GM21360 (cell line): ENCODE data around the gene DYNC1LI2.

Experiments used
- ATAC-seq: cut with Tn5 transposase; IDR thresholded peaks from one replicate; pipeline ENCODE4 v1.9.1; 2021; ENCODE audit warnings: mild to moderate bottlenecking, moderate library complexity; ENCODE audit not compliant: unreplicated experiment

Gene DYNC1LI2

DNA sequence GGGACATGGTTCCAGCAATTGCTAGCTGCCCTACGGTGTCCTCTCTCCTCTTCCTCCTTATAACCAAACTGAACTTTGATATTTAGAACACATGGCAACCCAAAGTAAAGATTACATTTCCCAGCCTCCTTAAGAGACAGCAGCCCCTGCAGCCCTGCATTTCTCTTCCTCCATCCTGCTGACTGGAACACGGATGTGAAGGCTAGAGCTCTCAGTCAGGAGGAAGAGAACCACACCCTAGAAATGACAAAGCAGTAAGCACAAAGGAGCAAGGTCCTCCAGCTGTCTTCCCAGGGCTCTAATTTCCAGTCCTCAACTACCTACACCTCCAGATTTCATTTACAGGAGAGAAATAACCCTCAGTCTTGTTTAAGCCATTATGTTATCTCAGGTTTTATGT lies 10.9 kb downstream of the DYNC1LI2 start:
- ATAC-seq = no peak

DNA sequence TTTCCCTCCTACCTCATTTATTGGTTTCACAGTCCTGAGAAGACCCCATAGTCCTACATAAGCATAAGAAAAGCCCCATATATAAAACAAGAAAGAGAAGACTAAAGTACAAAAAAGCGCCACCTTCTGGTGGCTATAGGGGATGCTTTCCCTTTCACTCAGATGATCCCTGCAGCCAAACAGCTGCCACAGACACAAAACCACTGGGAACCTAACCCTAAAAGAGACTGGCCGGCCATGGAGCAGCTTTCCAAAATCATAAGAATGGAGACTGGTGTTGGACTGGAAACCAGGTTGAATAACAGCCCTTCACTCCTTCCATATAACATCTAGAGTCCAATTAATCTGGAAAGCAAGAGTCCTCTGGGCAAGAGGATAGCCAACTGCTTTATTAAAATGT lies 11.4 kb downstream of the DYNC1LI2 start:
- ATAC-seq = no peak

DNA sequence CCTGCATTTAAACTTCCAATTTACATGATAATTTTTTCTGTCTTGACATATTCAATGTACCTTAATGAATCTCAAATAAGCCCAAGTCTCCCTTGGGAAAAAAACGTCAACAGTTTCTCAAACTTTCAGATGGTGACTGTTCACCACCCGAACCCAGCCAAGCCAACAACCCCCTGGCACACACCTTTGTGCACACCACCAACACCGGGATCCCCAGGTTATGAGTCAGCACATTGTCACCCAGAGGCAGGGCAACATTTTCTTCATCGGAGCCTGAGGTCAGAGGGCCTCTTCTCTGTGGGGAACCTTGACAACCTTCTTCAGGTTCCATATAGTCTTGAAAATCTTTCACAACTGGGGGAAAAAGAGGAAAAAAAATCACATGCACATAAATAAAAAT lies 15.5 kb downstream of the DYNC1LI2 start:
- ATAC-seq = no peak

DNA sequence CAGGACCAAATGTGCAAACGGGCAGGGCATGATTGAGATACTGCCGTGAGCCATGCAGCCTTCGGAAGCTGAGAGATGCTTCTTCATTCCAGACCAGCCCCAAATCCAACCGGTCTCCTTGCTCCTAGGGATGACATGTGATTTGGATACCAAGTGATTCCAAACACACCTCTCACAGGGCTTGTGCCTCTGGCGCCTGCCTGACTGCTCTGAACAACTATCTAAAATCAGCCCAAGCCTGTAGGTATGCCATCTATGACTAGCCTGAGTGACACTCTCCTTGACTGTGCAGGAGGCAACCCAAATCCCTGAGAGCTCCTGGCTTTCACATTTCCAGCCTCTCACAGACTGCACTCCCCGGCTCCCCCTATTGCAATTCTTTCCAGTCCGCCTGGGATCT lies 20.3 kb downstream of the DYNC1LI2 start:
- ATAC-seq = no peak

DNA sequence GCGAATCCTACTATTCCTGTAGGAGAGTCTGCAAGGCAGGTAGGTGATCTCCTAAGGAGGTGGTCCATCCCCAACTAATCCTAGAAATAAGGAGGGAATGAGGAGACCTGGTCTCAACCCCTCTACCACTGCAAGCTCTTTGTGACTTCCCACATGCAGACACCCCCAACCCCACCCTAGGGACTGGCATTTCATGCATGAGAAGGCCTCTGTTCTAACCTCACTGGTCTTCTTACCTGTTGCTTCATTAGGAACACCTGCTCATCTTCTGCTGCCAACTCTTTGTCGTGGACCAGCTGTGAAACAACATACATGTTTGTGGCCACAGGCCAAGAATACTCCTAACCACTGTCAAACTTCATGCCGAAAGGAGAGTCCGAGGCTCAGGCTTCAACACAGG lies 22.6 kb downstream of the DYNC1LI2 start:
- no peak for ATAC-seq

DNA sequence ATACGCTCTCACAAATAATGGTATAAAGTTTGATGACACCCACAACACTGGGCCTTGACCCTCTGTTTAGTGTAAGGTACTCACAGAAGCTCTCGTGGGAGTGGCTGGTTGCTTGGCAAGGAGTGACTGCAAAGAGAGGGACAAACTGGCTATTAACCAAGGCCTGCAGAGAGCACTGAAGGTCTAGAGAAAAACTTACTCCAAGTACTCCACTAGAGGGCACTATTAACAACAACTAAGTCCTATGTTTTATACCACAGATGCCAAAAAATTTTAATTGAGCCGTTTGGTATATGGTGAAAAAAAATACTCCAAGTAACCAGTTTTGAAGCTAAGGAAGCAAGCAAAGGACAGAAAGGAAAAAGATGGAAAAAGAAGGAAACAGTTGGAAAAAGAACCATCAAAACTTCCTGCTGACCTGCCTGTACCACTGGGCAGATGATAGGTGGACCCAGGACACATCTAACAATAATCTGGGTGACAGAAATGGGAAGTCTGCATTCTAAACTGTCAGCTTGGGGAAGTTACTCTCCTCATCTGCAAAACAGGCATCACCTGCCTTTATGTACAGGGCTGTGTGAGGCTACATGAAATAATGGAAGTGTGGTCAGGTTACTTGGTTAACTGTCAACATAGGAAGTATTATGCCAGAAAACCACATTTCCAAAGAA lies 23.2 kb downstream of the DYNC1LI2 start:
- ATAC-seq = no peak

DNA sequence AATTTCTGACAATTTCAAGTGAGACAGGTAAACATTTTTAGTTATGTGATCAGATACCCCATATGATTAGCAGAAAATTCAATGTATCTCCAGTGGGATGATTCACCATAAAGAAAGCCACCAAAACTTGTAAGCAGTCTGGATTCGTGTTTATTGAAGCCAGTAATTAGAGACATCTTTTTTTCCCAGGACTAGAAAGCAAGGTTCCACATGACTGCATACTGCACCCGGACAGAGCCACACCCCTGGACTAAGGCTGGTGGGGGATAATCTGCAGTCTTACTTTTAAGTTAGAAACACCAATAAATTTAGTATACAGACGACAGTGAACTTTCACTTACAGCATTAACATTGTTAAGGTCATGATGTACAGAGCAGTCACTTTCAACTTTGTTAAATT lies 30.6 kb downstream of the DYNC1LI2 start:
- ATAC-seq = no peak

DNA sequence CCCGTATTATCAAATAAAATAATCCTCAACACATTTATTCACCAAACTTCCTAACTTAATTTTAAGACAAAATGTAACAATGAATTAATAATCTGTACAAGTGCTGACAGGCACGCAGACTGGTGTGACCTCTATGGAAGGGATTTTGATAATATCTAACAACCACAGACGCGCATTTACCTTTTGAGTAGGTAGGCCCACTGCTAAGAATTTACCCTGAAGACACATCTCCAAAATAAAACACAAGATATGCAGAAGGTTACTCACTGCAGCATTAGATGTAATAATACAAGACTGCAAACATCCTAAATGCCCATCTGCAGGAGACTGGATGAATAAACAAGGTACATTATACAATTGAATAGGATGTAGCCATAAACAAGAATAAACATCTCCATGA lies 32.2 kb downstream of the DYNC1LI2 start:
- ATAC-seq = no peak

DNA sequence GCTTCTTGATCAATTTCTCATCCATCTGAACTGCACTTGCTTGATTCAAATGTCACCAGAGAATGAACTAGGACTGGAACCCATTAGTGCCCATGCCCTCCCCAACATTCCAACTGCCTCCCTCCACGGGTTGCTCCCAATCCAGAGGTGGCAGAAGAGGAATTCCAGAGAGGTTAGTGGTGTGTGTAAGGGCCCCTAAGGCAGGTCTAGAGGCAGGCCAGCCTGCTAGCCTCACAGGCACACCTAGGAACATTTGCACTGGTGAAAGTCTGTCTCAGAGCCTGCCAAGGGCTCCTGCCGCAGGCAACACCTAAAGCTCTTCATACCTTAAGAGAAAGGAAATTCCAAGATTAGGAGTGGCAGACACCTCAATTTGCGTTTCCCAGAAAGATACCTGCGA lies 33.6 kb downstream of the DYNC1LI2 start:
- ATAC-seq = no peak

DNA sequence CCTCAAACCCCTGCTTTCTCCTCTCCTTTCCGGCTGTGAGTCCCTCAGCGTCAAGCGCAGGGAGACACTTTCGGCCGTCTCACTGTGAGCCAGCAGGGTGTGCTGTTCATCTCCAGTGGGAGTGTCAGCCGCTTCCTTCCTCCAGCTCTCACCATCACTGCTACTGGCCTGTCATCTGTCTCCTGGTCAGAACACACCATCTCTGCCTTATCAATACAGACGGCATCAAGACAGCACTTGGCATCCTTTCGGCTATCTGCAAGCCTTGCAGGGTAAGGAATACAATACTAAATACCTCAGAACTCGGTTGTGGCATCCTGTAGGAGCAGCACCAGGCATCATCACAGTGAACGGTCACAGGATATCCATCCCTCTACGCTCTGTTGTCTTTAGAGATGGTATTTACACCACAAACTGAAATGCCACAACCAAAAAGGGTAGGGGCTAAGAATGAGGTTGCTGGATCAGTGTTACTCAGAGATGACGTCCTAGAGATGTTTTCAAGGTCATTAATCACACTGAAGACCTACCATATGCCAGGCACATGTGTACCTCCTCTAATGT lies 34.2 kb downstream of the DYNC1LI2 start:
- ATAC-seq = no peak

DNA sequence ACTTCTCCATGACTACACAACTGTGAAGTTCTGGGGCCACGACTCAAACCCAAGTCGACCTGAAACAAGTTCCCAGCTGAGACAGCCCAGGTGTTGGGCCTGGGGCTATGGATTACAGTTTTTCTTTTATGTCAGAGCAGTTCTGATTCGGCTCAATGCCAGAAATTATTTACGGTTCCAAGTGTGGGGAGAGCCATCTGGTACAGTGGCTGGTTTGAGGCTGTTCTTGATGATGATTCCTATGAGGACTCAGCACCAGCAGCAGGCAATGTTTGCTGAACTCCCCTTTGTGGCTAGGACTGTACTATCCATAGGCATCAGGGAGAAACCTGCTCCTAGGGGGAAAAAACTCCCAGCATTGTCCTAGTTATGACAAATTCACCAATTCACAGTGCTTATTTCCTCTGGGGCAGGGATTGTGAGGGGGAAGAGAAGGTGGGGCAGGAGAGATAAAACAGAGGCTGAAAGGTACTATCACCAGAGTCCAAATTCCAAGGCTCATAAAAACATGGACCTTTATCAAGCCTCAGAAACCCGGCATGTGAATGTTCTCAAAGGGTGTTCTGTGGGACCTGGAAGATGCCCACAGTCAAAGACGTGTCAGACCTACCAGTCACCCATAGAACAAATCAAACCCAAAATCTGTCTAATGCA lies 36.6 kb downstream of the DYNC1LI2 start:
- no peak for ATAC-seq

DNA sequence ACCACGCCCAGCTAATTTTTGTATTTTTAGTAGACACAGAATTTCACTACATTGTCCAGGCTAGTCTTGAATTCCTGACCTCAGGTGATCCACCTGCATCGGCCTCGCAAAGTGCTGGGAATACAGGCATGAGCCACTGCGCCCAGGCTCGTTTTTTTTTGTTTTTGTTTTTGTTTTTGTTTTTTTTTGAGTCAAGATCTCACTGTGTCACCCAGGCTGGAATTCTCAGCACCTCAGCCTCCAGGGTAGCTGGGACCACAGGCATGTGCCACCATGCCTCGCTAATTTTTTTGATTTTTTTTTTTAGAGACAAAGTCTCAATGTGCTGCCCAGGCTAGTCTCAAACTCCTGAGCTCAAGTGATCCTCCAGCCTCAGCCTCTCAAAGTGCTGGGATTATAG lies 37.3 kb downstream of the DYNC1LI2 start:
- ATAC-seq = no peak

DNA sequence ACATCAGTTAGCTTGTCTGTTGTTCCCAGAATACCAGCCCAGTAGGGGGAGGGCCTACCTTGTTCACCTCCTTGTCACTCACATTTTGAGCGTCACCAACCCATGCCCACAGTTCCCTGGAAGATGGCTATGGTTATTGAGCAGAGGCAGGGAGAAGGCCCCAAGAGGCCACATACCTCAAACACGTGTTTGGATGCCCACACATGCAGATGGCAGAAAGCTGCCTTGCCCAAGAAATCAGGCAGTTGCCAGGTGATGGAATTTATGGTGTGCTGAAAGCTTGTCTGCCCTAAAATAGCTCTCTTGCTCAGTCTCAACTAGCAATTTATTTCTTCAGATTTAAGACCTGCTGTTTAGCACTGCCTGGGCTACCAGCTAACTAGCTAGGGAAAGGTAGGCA lies 38.3 kb downstream of the DYNC1LI2 start:
- no peak for ATAC-seq

DNA sequence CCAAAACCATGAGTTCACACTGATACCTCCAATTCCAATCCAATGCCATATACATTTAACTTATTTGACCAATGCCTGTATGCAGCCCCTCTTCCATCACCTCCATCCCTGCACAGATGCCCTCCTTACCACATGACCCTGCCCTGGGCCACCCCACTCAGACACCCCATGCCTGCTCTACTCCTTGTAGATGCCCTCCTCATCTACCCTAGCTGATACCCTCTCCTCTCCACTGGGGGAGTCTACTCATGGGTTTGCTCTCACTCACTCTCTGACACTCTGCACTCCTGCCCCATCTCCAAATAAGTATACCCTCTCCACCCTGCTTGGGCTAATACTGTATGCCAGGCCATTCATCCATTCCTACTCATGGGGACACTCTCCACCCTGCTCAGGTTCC lies 38.9 kb downstream of the DYNC1LI2 start:
- ATAC-seq = no peak

DNA sequence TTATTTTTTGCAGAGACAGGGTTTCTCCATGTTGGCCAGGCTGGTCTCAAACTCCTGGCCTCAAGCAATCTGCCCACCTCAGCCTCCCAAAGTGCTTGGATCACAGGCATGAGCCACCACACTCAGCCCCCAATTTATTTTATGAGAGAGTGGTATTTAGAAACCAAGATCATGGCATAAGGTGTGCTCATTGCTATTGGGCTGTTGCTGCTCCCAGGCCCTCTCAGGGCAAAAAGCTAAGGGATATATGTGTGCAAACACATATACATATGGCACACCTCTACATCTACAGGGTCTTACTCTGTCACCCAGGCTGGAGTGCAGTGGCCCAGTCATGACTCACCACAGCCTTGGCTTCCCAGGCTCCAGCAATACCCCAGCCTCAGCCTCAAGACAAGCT lies 39.8 kb downstream of the DYNC1LI2 start:
- no peak for ATAC-seq

DNA sequence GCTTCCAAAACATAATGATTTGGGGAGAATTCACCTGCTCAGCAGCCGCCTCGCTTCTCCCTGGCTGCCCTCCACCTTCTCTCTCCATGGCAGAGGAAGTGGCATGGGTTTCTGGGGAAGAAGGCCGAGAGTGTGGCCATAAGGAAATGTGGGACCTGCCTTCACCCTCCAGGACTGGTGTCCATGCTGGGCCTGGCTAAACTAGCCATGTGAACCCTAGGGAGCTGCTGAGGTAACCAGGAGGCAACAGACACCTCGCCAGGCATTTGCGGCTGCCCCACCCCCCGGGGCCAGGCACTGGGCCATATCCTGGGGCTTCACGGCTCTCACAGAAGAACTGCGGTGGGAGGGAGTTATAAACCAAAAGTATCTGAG lies 44.9 kb downstream of the DYNC1LI2 start:
- ATAC-seq = no peak

DNA sequence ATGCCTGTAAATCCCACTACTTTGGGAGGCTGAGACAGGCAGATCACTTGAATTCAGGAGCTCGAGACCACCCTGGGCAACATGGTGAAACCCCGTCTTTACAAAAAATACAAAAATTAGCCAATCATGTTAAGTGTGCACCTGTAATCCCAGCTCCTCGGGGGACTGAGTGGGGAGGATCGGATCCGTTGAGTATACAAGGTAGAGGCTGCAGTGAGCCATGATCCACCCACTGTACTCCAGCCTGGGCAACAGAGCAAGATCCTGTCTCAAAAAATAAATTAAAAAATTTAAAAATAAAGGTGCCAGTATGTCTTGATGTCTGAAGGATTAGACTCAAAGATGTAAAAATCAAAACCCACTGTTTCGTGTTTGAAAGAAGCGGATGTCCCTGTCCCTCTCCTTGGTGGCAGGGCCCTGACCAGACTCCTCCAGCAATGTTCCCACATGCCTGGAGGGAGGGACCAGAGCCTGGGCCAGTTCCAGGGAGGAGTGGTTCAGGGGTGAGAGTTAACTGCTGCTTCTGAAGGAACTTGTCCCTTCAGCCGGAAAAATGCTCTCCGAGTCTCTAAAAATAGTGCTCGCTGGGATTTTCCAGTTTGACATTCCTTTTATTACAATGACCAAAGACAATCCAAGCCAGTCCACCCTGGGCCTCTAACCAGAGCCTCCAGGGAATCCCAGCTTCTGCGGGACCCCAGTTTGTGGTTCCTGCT lies 45.5 kb downstream of the DYNC1LI2 start:
- no peak for ATAC-seq

DNA sequence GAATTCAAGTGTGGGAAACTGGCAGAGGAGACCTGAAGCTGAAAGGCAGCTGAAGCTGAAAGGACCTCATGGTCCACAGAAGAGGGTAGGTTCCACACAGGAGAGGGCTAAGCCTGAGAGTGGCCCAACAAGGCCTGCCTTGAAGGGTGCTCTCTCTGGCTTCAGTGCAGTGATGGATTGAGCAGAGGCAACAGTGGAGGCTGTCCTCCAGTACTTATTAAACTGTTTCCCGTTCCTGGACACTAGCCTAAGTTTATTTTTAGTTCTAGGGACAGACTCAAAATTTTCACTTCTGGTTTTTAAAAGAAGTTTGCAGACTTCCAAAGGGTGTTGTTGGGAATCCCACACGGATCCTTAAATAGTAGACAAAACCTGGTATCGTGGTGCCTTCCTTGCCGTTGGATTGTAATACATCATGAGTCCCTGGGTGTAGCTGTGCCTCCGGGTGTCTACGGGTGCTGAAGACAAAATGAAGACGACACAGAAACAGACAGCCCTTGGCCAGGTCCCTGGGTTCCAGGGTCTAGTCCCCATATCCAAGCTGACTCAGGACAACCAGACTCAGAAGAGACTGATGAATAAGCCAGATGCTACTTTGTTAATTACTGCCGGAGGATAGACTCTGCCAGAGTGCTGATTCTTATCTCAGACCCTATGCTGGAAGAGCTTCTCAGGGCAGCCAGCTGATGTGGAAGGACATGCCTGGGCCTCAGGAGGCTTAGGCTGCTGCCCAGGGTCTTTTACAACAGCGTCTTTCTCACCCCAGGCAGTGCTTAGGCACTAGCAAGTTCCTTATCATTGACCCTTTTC lies 47.8 kb downstream of the DYNC1LI2 start:
- no peak for ATAC-seq

DNA sequence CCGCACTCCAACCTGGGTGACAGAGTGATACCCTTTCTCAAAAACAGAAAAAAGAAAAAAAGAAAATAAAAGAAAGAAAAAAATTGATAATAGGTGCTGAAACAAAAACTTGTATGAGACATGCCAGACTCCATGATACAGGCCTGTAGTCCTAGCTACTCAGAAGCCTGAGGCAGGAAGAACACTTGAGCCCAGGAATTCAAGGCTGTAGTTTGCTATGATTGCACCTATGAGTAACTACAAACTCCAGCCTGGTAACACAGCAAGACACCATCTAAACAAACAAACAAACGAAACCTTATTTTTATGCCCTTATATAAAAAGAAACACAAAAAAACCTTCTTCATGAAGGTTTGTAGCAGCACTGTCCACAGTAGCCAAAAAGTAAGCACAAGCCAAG lies 49.9 kb downstream of the DYNC1LI2 start:
- no peak for ATAC-seq

DNA sequence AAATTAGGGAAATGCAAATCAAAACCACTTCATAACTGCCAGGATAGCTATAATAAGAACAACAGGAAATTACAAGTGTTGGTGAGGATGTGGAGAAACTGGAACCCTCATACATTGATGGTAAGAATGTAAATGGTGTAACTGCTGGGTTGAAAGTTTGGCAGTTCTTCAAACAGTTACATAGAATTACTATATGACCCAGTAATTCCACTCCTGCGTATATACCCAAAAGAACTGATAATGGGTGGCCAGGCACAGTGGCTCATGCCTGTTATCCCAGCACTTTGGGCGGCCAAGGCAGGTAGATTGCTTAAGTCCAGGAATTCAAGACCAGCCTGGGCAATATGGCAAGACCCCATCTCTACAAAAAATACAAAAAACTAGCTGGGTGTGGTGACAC lies 50.4 kb downstream of the DYNC1LI2 start:
- ATAC-seq = no peak

DNA sequence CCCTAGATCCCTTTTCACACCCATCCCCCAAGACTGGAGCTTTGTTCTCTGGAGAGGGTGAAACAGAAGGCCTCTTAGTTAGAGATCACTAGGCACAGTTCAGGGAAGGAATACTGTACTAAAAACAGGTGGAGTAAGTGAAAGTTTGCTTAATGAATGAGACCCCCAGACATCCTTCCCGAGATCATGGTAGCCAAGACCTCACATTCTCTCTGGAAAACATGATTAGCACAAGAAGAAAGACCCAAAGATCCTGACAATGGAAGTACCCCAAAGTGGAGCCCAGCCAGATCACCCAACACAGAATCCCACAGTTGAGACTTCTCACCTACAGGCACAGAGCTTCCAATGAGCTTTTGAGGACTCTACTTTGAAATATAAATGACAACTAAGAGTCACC lies 51.5 kb downstream of the DYNC1LI2 start:
- ATAC-seq = no peak
